Measurements from ENCODE around the gene LAMA2. TPM values are rescaled to one million over a fixed set of nuclear protein-coding genes. Genes with fewer than 3 reads are reported as not detected.

LAMA2 gene
- total and polyA plus RNA-seq, 2 of the 8 experiments (the other 6 are each of a cell fraction or from before 2014, with no cell fraction given): 1.3 to 3.8 TPM

- no peak for TF ChIP-seq CHD7 (IDR thresholded peaks at IDR 0.05; ENCODE audit: insufficient replicate concordance, low read length)
- TF ChIP-seq JUN (IDR thresholded peaks at IDR 0.05; ENCODE audit: low read depth, low read length): no peak
- no peak for TF ChIP-seq RAD21 (IDR thresholded peaks at IDR 0.05 in 1 of 2, conservative IDR thresholded peaks at IDR 0.05 in 1 of 2; ENCODE audit: low read depth in 2 of 2, low read length in 2 of 2)
- no peak for TF ChIP-seq SIRT6 (IDR thresholded peaks at IDR 0.05; ENCODE audit: low read length)
- TF ChIP-seq PHF8 (conservative IDR thresholded peaks at IDR 0.05; ENCODE audit: low read depth, low read length): no peak
- no peak for TF ChIP-seq SUZ12 (IDR thresholded peaks at IDR 0.05; ENCODE audit: low read length)
- no peak for TF ChIP-seq POLR2AphosphoS5 (IDR thresholded peaks at IDR 0.05; ENCODE audit: low read depth, low read length)
- TF ChIP-seq SP2 (IDR thresholded peaks at IDR 0.05; ENCODE audit: low read length): no peak
- TF ChIP-seq RXRA (IDR thresholded peaks at IDR 0.05; ENCODE audit: insufficient read depth, low read depth, low read length): no peak
Observed at GRCh38 chr6:129014302-129014701, 131.4 kb downstream of the LAMA2 start (continued).
